SH-SY5Y (cell line): Measurements from ENCODE around the gene LRRC4B.

Source experiments
- GATA2 ChIP-seq: IDR thresholded peaks from 2 replicates; pipeline ENCODE4 v1.6.1; 2011; ENCODE audit warnings: mild to moderate bottlenecking, low read depth, low read length
- GATA3 ChIP-seq: IDR thresholded peaks from 2 replicates; pipeline ENCODE4 v1.6.1; 2011; ENCODE audit warnings: low read depth, mild to moderate bottlenecking, low read length, moderate library complexity

DNA sequence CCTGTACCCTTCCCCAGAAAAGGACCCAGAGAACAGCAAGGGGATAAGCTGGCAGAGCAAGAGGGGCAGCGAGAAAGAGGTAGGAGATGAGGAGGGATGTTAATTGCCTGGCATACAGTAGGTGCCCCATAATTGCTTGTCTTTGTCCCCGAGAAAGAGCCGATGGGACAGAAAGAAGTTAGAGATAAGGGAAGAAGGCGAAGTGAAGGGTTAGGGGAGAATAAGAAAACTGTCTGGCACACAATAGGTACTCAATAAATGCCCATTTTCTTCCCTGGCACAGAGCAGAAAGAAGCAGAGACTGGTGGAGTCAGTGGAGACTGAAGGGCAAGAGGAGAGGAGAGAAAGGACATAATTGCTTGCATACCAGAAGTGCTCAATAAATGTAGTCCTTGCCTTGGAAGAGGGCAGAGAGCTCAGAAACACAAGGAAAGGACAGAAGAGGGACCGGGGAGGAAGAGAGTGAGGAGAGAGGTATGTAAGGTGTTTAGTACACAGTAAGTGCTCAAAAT, 73.2 kb downstream of the LRRC4B start:
- TF ChIP-seq GATA2: no peak
- TF ChIP-seq GATA3: no peak
